Neural crest cell (in vitro differentiated cells): ENCODE measurements around the gene PLCB1. TPM values are rescaled to one million over a fixed set of nuclear protein-coding genes. Genes with fewer than 3 reads are reported as not detected.
"Not testable (repeated sequence)": the region's sequence is repeated elsewhere in the genome, so short reads cannot be mapped to it uniquely, and the experiment has no call there.

Experiments used
- DNase-seq: peaks from one replicate; pipeline ENCODE4 v3.0.0; 2021; ENCODE audit warnings: low read depth, mixed read lengths, low spot score
- H3K27ac Mint-ChIP-seq: one replicate; pipeline ENCODE4 v1.8.0; 2021; ENCODE audit warnings: mild to moderate bottlenecking, mixed read lengths; ENCODE audit not compliant: unreplicated experiment
- H3K27me3 Mint-ChIP-seq: 2 replicates; pipeline ENCODE4 v1.8.0; 2021; ENCODE audit warnings: low read depth, mild to moderate bottlenecking, mixed read lengths
- H3K36me3 Mint-ChIP-seq: 2 replicates; pipeline ENCODE4 v1.8.0; 2021; ENCODE audit warnings: low read depth, mild to moderate bottlenecking, mixed read lengths
- H3K4me1 Mint-ChIP-seq: 2 replicates; pipeline ENCODE4 v1.8.0; 2021; ENCODE audit warnings: mixed read lengths
- H3K4me3 Mint-ChIP-seq: one replicate; pipeline ENCODE4 v1.8.0; 2021; ENCODE audit warnings: mild to moderate bottlenecking, mixed read lengths
- H3K9me3 Mint-ChIP-seq: 2 replicates; pipeline ENCODE4 v1.8.0; 2021; ENCODE audit warnings: mixed read lengths
- CTCF ChIP-seq: fragments of 200-600 bp; sonication (generic); conservative IDR thresholded peaks from 2 replicates; pipeline ENCODE4 v1.5.0; 2021; ENCODE audit warnings: antibody characterized with exemption, mild to moderate bottlenecking
- total RNA-seq: library from RNA; stranded (reverse); gene quantifications from 2 replicates; pipeline ENCODE4 v1.2.1, GENCODE V29; 2021

PLCB1 gene
- total RNA-seq, 1 donor from 2014 or later: 13.7 TPM

GRCh38 chr20:8583012-8583565 is 451.0 kb downstream of the PLCB1 start:
- peak overlapping the region; percentile 69 for H3K27ac Mint-ChIP-seq
- TF ChIP-seq CTCF: no peak
- peaks cover 2% of the 10 kb centered on the region for H3K9me3 Mint-ChIP-seq
- no peak for DNase-seq
- H3K4me1 Mint-ChIP-seq: peaks cover 8% of the 10 kb centered on the region
- no peak overlapping the region for H3K4me3 Mint-ChIP-seq
- no peaks in the 10 kb centered on the region for H3K36me3 Mint-ChIP-seq
- H3K27me3 Mint-ChIP-seq: no peaks in the 10 kb centered on the region

- H3K9me3 Mint-ChIP-seq: peaks cover 2% of the 10 kb centered on the region
- peaks cover 8% of the 10 kb centered on the region for H3K4me1 Mint-ChIP-seq
- H3K4me3 Mint-ChIP-seq: no peak overlapping the region
- no peak overlapping the region for H3K27ac Mint-ChIP-seq
- H3K36me3 Mint-ChIP-seq: no peaks in the 10 kb centered on the region
- no peak for DNase-seq
- no peaks in the 10 kb centered on the region for H3K27me3 Mint-ChIP-seq
- no peak for TF ChIP-seq CTCF
Observed at GRCh38 chr20:8583566-8584043, 451.5 kb downstream of the PLCB1 start.

GRCh38 chr20:8587251-8587650 is 455.2 kb downstream of the PLCB1 start:
- H3K27ac Mint-ChIP-seq: no peak overlapping the region
- H3K4me3 Mint-ChIP-seq: no peak overlapping the region
- no peaks in the 10 kb centered on the region for H3K27me3 Mint-ChIP-seq
- no peak for DNase-seq
- TF ChIP-seq CTCF: no peak
- peaks cover 8% of the 10 kb centered on the region for H3K4me1 Mint-ChIP-seq
- peaks cover 14% of the 10 kb centered on the region for H3K9me3 Mint-ChIP-seq
- peaks cover 3% of the 10 kb centered on the region for H3K36me3 Mint-ChIP-seq

GRCh38 chr20:8587810-8588209 is 455.7 kb downstream of the PLCB1 start:
- Mint-ChIP-seq H3K36me3 (peaks cover 3% of the 10 kb centered on the region), H3K27ac (no peak overlapping the region), H3K4me1 (peaks cover 7% of the 10 kb centered on the region), H3K27me3 (no peaks in the 10 kb centered on the region), H3K4me3 (no peak overlapping the region), H3K9me3 (peaks cover 14% of the 10 kb centered on the region)
- no peak for TF ChIP-seq CTCF
- no peak for DNase-seq

- Mint-ChIP-seq H3K4me3 (no peak overlapping the region), H3K27me3 (no peaks in the 10 kb centered on the region), H3K9me3 (peaks cover 14% of the 10 kb centered on the region), H3K27ac (no peak overlapping the region), H3K36me3 (peaks cover 5% of the 10 kb centered on the region), H3K4me1 (no peaks in the 10 kb centered on the region)
- TF ChIP-seq CTCF: no peak
- DNase-seq: no peak
Observed at GRCh38 chr20:8589956-8590355, 457.9 kb downstream of the PLCB1 start.

- H3K4me1 Mint-ChIP-seq: peaks cover 12% of the 10 kb centered on the region
- not testable (repeated sequence) for DNase-seq, H3K36me3 Mint-ChIP-seq, H3K27me3 Mint-ChIP-seq, H3K9me3 Mint-ChIP-seq
- peak overlapping the region; percentile 61 for H3K27ac Mint-ChIP-seq
- H3K4me3 Mint-ChIP-seq: peak overlapping the region; percentile 90
Observed at GRCh38 chr20:8600910-8601541, 469.0 kb downstream of the PLCB1 start.
